C4-2B (cell line): Measurements from ENCODE around the gene STAB2.

Experiments
- ZFX ChIP-seq: fragments of 450-650 bp; IDR thresholded peaks from 2 replicates; pipeline ENCODE4 v1.6.1; 2017
- TF ChIP-seq, protein P1 (sequence below): fragments of 450-650 bp; conservative IDR thresholded peaks from 2 replicates; pipeline ENCODE4 v1.5.1; 2017; ENCODE audit warnings: mild to moderate bottlenecking

GRCh38 chr12:103558879-103559278 is 28.2 kb upstream of the STAB2 start:
- TF ChIP-seq, protein P1, sequence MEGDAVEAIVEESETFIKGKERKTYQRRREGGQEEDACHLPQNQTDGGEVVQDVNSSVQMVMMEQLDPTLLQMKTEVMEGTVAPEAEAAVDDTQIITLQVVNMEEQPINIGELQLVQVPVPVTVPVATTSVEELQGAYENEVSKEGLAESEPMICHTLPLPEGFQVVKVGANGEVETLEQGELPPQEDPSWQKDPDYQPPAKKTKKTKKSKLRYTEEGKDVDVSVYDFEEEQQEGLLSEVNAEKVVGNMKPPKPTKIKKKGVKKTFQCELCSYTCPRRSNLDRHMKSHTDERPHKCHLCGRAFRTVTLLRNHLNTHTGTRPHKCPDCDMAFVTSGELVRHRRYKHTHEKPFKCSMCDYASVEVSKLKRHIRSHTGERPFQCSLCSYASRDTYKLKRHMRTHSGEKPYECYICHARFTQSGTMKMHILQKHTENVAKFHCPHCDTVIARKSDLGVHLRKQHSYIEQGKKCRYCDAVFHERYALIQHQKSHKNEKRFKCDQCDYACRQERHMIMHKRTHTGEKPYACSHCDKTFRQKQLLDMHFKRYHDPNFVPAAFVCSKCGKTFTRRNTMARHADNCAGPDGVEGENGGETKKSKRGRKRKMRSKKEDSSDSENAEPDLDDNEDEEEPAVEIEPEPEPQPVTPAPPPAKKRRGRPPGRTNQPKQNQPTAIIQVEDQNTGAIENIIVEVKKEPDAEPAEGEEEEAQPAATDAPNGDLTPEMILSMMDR = no peak
- no peak for TF ChIP-seq ZFX
